ENCODE data around the gene KCNQ5.

The KCNQ5 gene

DNA sequence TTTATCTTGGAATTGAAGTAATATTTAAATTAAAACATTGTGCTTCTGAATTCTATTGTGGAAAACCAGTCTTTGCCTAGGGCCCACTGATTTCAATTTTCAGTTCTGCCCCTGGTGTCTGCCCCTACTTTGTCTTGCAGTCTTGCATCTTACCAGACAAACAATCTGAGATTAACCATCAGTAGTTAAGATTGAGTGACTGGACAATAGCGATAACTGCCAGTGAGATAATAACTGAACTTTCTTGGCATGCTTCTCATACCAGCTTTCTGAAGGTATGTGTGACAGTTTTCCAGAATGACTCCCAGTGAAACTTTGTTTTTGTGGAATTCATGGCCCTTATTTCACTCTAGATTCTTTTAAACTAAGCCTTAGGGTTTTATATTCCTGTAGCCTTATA, 53.5 kb downstream of the KCNQ5 start:
- Mint-ChIP-seq H3K36me3 (peaks cover 4% of the 10 kb centered on the region), H3K27me3 (no peaks in the 10 kb centered on the region), H3K4me3 (no peak overlapping the region), H3K4me1 (peaks cover 3% of the 10 kb centered on the region), H3K9me3 (no peaks in the 10 kb centered on the region), H3K27ac (no peak overlapping the region)
- DNase-seq, result no peak
- CTCF ChIA-PET, result no interaction called here

DNA sequence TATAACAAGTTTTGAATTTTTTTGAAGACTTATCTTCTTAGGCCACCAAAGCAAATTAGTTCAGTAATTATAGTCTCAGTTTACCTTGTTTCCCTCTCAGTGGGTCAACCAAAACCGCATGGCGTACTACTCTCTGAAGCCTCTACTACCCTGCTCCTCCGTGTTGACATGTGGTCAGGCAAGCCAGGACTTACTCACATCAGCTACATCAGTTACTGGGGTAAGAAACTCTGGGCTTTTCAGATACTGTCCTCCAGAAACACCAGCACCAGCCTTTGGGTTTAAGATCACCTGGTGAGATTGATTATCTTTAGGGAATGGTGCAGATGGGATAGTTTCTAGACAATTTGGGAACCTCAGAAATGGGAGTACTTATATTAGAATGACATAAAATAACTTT, 55.1 kb downstream of the KCNQ5 start:
- no peaks in the 10 kb centered on the region for H3K27me3 Mint-ChIP-seq
- no peaks in the 10 kb centered on the region for H3K9me3 Mint-ChIP-seq
- H3K36me3 Mint-ChIP-seq, result peaks cover 4% of the 10 kb centered on the region
- H3K4me3 Mint-ChIP-seq, result no peak overlapping the region
- H3K27ac Mint-ChIP-seq, result no peak overlapping the region
- H3K4me1 Mint-ChIP-seq, result no peaks in the 10 kb centered on the region
- no peak for DNase-seq
- CTCF ChIA-PET, result interaction anchor here (1.1 kb wide), 1 partner anchor 9 kb away, joined by 3 read pairs; no protein-coding TSS in a partner anchor

DNA sequence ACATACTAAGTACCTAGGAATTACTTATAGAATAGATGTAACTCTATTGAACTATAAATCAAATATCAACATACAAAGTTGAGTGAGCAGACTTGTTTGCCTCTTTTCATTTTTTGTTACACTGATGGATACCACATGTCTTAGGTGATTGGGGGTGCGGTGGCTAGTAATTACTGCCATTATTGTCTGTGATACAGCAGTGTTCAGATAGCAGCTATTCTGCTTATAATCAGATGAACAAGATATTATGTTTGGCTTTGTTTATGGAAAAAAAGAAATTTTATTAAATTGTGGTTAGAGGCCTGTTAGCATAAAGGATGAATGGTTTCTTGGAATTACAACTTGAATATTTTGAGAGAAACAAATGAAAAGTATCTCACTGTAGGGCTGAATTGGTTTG, 55.9 kb downstream of the KCNQ5 start:
- DNase-seq, result no peak
- Mint-ChIP-seq H3K36me3 (peaks cover 4% of the 10 kb centered on the region), H3K9me3 (no peaks in the 10 kb centered on the region), H3K4me3 (no peak overlapping the region), H3K4me1 (no peaks in the 10 kb centered on the region), H3K27me3 (no peaks in the 10 kb centered on the region), H3K27ac (no peak overlapping the region)
- CTCF ChIA-PET, result interaction anchor here (1.1 kb wide), 1 partner anchor 8 kb away, joined by 3 read pairs; no protein-coding TSS in a partner anchor

DNA sequence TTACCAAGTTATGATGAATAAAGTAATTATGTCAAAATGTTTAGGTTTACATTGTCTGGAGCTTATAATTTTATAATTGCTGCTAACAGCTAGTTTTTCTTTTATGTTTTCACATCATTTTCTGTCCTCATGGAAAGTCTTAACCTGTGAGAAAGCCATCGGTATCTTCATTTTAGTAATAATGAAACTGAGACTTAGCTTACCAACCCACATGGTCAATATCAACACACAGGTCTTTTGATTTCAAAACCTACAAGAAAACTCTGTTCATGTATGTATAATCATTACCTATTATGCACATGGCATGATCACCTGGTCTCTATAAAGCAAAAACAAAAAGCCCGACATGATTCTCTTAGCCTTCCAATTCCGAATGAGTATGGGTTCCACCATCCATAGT, 61.9 kb downstream of the KCNQ5 start:
- no peaks in the 10 kb centered on the region for H3K9me3 Mint-ChIP-seq
- H3K4me1 Mint-ChIP-seq, result peaks cover 6% of the 10 kb centered on the region
- no peak overlapping the region for H3K27ac Mint-ChIP-seq

GRCh38 chr6:72689107-72689954, 67.5 kb downstream of the KCNQ5 start:
- Mint-ChIP-seq H3K27me3 (no peaks in the 10 kb centered on the region), H3K9me3 (no peaks in the 10 kb centered on the region), H3K4me1 (peaks cover 2% of the 10 kb centered on the region), H3K27ac (no peak overlapping the region), H3K36me3 (peaks cover 2% of the 10 kb centered on the region), H3K4me3 (no peak overlapping the region)
- no peak for DNase-seq
- CTCF ChIA-PET, result no interaction called here

More for the DNA sequence above, 61.9 kb downstream of the KCNQ5 start:
- Mint-ChIP-seq H3K27me3 (no peaks in the 10 kb centered on the region), H3K4me3 (no peak overlapping the region), H3K36me3 (peaks cover 2% of the 10 kb centered on the region)
- CTCF ChIA-PET, result interaction anchor here (0.6 kb wide), 1 partner anchor 14 kb away, joined by 4 read pairs; no protein-coding TSS in a partner anchor
- DNase-seq, result no peak

DNA sequence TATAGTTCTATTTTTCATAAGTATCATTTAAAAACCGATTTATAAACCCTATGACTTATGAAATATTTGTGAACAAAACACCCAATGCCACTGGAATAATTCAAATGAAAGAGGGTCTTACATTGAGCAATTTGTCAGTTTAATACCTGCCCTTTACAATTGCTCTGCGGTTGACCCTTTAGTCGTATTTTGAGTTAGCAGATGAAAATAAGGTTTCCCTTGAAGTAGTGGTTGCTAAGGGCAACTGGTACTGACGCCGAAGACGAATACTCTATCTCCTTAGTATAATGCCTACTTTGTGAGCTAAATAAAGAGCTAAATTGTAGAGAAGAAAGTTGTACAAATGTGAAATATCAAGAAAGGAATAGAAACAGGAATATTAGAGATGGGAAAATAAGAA, 69.4 kb downstream of the KCNQ5 start:
- H3K9me3 Mint-ChIP-seq, result no peaks in the 10 kb centered on the region
- CTCF ChIA-PET, result no interaction called here
- H3K36me3 Mint-ChIP-seq, result peaks cover 2% of the 10 kb centered on the region
- H3K27me3 Mint-ChIP-seq, result no peaks in the 10 kb centered on the region
- no peak overlapping the region for H3K4me3 Mint-ChIP-seq
- H3K27ac Mint-ChIP-seq, result no peak overlapping the region
- DNase-seq, result no peak
- H3K4me1 Mint-ChIP-seq, result peaks cover 2% of the 10 kb centered on the region

GRCh38 chr6:72696055-72696454, 74.2 kb downstream of the KCNQ5 start:
- no peaks in the 10 kb centered on the region for H3K36me3 Mint-ChIP-seq
- no peak for DNase-seq
- H3K9me3 Mint-ChIP-seq, result no peaks in the 10 kb centered on the region
- H3K27ac Mint-ChIP-seq, result no peak overlapping the region
- no peak overlapping the region for H3K4me3 Mint-ChIP-seq
- no peaks in the 10 kb centered on the region for H3K4me1 Mint-ChIP-seq
- CTCF ChIA-PET, result no interaction called here
- no peaks in the 10 kb centered on the region for H3K27me3 Mint-ChIP-seq

DNA sequence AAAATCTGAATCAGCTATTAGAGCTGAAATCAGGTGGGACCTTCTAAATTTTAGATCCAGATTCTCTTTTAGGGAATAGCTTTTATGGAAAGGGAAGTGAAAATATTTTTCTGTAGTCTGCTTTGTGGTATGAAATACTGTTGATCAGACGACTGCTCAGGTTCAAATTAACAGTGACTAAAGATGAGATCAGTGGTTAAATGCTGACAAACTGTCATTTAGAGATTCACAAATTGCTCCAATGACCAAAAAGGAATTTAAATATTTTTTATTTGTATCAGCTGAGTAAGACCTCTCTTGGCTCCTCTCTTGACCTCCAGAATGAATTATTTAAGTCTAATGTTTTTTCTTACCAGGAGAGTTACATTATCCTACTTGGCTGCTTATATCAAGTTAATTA, 77.3 kb downstream of the KCNQ5 start:
- H3K4me1 Mint-ChIP-seq, result no peaks in the 10 kb centered on the region
- H3K27ac Mint-ChIP-seq, result no peak overlapping the region
- H3K27me3 Mint-ChIP-seq, result no peaks in the 10 kb centered on the region
- CTCF ChIA-PET, result no interaction called here
- no peak overlapping the region for H3K4me3 Mint-ChIP-seq
- no peaks in the 10 kb centered on the region for H3K36me3 Mint-ChIP-seq
- H3K9me3 Mint-ChIP-seq, result no peaks in the 10 kb centered on the region
- DNase-seq, result no peak

GRCh38 chr6:72702421-72702820, 80.6 kb downstream of the KCNQ5 start:
- no peaks in the 10 kb centered on the region for H3K36me3 Mint-ChIP-seq
- DNase-seq, result no peak
- no peaks in the 10 kb centered on the region for H3K4me1 Mint-ChIP-seq
- H3K9me3 Mint-ChIP-seq, result no peaks in the 10 kb centered on the region
- no peak overlapping the region for H3K4me3 Mint-ChIP-seq
- no peaks in the 10 kb centered on the region for H3K27me3 Mint-ChIP-seq
- CTCF ChIA-PET, result no interaction called here
- H3K27ac Mint-ChIP-seq, result no peak overlapping the region

- Mint-ChIP-seq H3K9me3 (no peaks in the 10 kb centered on the region), H3K27ac (no peak overlapping the region), H3K4me1 (no peaks in the 10 kb centered on the region), H3K36me3 (no peaks in the 10 kb centered on the region), H3K4me3 (no peak overlapping the region), H3K27me3 (no peaks in the 10 kb centered on the region)
- DNase-seq, result no peak
- CTCF ChIA-PET, result no interaction called here
Measured at GRCh38 chr6:72703093-72703492, 81.2 kb downstream of the KCNQ5 start.

- peaks cover 3% of the 10 kb centered on the region for H3K9me3 Mint-ChIP-seq
- no peaks in the 10 kb centered on the region for H3K27me3 Mint-ChIP-seq
- CTCF ChIA-PET, result no interaction called here
- H3K4me3 Mint-ChIP-seq, result no peak overlapping the region
- H3K4me1 Mint-ChIP-seq, result no peaks in the 10 kb centered on the region
- H3K27ac Mint-ChIP-seq, result no peak overlapping the region
- peaks cover 3% of the 10 kb centered on the region for H3K36me3 Mint-ChIP-seq
- no peak for DNase-seq
Measured at GRCh38 chr6:72704979-72705378, 83.1 kb downstream of the KCNQ5 start.

DNA sequence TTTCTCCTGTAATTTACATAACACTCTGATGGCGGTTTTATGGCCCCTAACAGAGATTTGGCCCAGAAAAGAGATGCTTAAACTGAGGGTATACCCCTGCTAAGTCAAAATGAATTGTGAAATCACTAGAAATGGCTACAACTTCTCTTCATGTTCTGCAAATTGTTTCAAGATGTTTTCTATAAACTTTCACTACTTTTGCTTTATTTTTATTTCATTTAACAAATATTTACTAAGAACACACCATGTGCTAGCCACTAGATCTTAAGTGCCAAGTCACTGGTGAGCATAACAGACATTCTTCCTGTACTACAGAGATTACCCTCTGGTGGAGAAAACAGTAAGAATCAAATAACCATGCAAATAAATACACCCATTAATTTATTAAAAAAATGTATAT, 87.6 kb downstream of the KCNQ5 start:
- H3K27ac Mint-ChIP-seq, result no peak overlapping the region
- H3K9me3 Mint-ChIP-seq, result peaks cover 9% of the 10 kb centered on the region
- H3K36me3 Mint-ChIP-seq, result peaks cover 4% of the 10 kb centered on the region
- no peak for DNase-seq
- no peaks in the 10 kb centered on the region for H3K27me3 Mint-ChIP-seq
- no peak overlapping the region for H3K4me3 Mint-ChIP-seq
- CTCF ChIA-PET, result no interaction called here
- no peaks in the 10 kb centered on the region for H3K4me1 Mint-ChIP-seq

GRCh38 chr6:72711731-72712130, 89.9 kb downstream of the KCNQ5 start:
- Mint-ChIP-seq H3K4me1 (no peaks in the 10 kb centered on the region), H3K27me3 (no peaks in the 10 kb centered on the region), H3K4me3 (no peak overlapping the region), H3K36me3 (peaks cover 4% of the 10 kb centered on the region), H3K27ac (no peak overlapping the region), H3K9me3 (peaks cover 9% of the 10 kb centered on the region)
- CTCF ChIA-PET, result no interaction called here
- no peak for DNase-seq

DNA sequence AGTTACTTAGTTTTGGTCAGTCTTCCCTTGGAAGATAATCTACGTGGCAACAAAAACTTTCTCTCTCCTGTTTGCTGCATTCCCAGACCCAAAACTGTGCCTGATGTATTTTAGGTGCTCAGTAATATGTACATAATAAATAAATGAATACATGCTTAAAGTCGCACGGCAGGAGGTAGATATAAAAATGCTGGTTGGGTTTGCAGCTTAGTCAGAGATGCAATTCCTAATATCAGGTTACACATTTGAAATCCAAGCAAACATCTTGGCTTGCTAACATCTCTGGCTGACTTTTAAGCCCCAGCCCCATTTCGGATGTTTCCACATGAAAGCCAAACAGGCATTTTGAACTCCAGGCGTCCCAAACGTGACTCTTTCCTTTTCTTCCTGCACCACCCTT, 91.0 kb downstream of the KCNQ5 start:
- DNase-seq, result no peak
- Mint-ChIP-seq H3K4me3 (no peak overlapping the region), H3K4me1 (no peaks in the 10 kb centered on the region), H3K27ac (no peak overlapping the region), H3K9me3 (peaks cover 9% of the 10 kb centered on the region), H3K27me3 (no peaks in the 10 kb centered on the region), H3K36me3 (peaks cover 4% of the 10 kb centered on the region)
- CTCF ChIA-PET, result no interaction called here

GRCh38 chr6:72715119-72715518, 93.3 kb downstream of the KCNQ5 start:
- Mint-ChIP-seq H3K4me1 (no peaks in the 10 kb centered on the region), H3K27me3 (no peaks in the 10 kb centered on the region), H3K36me3 (no peaks in the 10 kb centered on the region), H3K27ac (no peak overlapping the region), H3K9me3 (peaks cover 4% of the 10 kb centered on the region), H3K4me3 (no peak overlapping the region)
- no peak for DNase-seq
- CTCF ChIA-PET, result no interaction called here
